CD4-positive, alpha-beta T cell treated with Interleukin-21 for 1 hour (primary cell): Measurements from ENCODE around the gene CDKN2AIPNL.
"Not testable (repeated sequence)": the region's sequence is repeated elsewhere in the genome, so short reads cannot be mapped to it uniquely, and the experiment has no call there.

Experiments used
- DNase-seq: peaks from one replicate; pipeline ENCODE4 v3.0.0-alpha.2; 2020

CDKN2AIPNL gene

GRCh38 chr5:134437847-134438581 lies 26.3 kb upstream of the CDKN2AIPNL start:
- no peak for DNase-seq

- DNase-seq: no peak
Measured at GRCh38 chr5:134437340-134437846, 25.7 kb upstream of the CDKN2AIPNL start.

- peak; percentile 72 for DNase-seq
Measured at GRCh38 chr5:134436523-134437339, 25.1 kb upstream of the CDKN2AIPNL start.

- DNase-seq: no peak
Measured at GRCh38 chr5:134435560-134435959, 23.9 kb upstream of the CDKN2AIPNL start.

- no peak for DNase-seq
Measured at GRCh38 chr5:134432677-134433359, 21.1 kb upstream of the CDKN2AIPNL start.

GRCh38 chr5:134432174-134432573 lies 20.5 kb upstream of the CDKN2AIPNL start:
- DNase-seq: no peak

GRCh38 chr5:134430001-134430569 lies 18.4 kb upstream of the CDKN2AIPNL start:
- DNase-seq: no peak

GRCh38 chr5:134427540-134428041 lies 15.9 kb upstream of the CDKN2AIPNL start:
- no peak for DNase-seq

GRCh38 chr5:134426361-134426760 lies 14.7 kb upstream of the CDKN2AIPNL start:
- DNase-seq: no peak

GRCh38 chr5:134423376-134423775 lies 11.7 kb upstream of the CDKN2AIPNL start:
- DNase-seq: no peak

- no peak for DNase-seq
Measured at GRCh38 chr5:134422791-134423365, 11.2 kb upstream of the CDKN2AIPNL start.

GRCh38 chr5:134421038-134421437 lies 9.4 kb upstream of the CDKN2AIPNL start:
- not testable (repeated sequence) for DNase-seq

- no peak for DNase-seq
Measured at GRCh38 chr5:134420343-134420742, 8.7 kb upstream of the CDKN2AIPNL start.

- DNase-seq: no peak
Measured at GRCh38 chr5:134418958-134419357, 7.3 kb upstream of the CDKN2AIPNL start.

- DNase-seq: no peak
Measured at GRCh38 chr5:134417707-134418106, 6.0 kb upstream of the CDKN2AIPNL start.

- DNase-seq: no peak
Measured at GRCh38 chr5:134413046-134413445, 1.4 kb upstream of the CDKN2AIPNL start.

- no peak for DNase-seq
Measured at GRCh38 chr5:134411228-134411545, 494 bp downstream of the CDKN2AIPNL start.

GRCh38 chr5:134410822-134411221 lies 859 bp downstream of the CDKN2AIPNL start:
- no peak for DNase-seq

- DNase-seq: no peak
Measured at GRCh38 chr5:134409321-134409720, 2.4 kb downstream of the CDKN2AIPNL start.

- no peak for DNase-seq
Measured at GRCh38 chr5:134406390-134406789, 5.3 kb downstream of the CDKN2AIPNL start.

- no peak for DNase-seq
Measured at GRCh38 chr5:134403951-134404350, 7.7 kb downstream of the CDKN2AIPNL start.

- DNase-seq: no peak
Measured at GRCh38 chr5:134398609-134399155, 13.0 kb downstream of the CDKN2AIPNL start.
